ENCODE data around the gene IFT122.

GRCh38 chr3:129512595-129512994 lies 72.6 kb downstream of the IFT122 start:
- TF ChIP-seq CTCF (IDR thresholded peaks at IDR 0.05; ENCODE audit: low read length) (no peak), EZH2 (IDR thresholded peaks at IDR 0.05; ENCODE audit: borderline replicate concordance, low read length) (no peak)
